ENCODE data around the gene GNG12. TPM values are rescaled to one million over a fixed set of nuclear protein-coding genes. Genes with fewer than 3 reads are reported as not detected.
A peak's percentile ranks its signal among the peaks of the same experiment; 100 is the strongest.

The GNG12 gene
- total and polyA plus RNA-seq, 7 donors = 41.9 to 116 (median 47.8) TPM

GRCh38 chr1:67722292-67722944 is 110.8 kb downstream of the GNG12 start:
- Histone ChIP-seq H3K4me1 (peaks cover 0 to 37% (median 25%) of the 10 kb centered on the region in 4 donors), H3K9me3 (no peaks in the 10 kb centered on the region), H3K27me3 (no peaks in the 10 kb centered on the region), H3K36me3 (no peaks in the 10 kb centered on the region), H3K4me3 (no peak overlapping the region), H3K27ac (peak overlapping the region in 2 of 4 donors; percentile 9 to 35)
- no peak for DNase-seq
- intact Hi-C loops (cut with DNase I) = no loop called here
- no peak for TF ChIP-seq EP300 (IDR thresholded peaks at IDR 0.05)
- TF ChIP-seq POLR2A (IDR thresholded peaks at IDR 0.05) = no peak
- TF ChIP-seq POLR2AphosphoS5 (IDR thresholded peaks at IDR 0.05) = no peak
- TF ChIP-seq CTCF (IDR thresholded peaks at IDR 0.05) = no peak
- WGBS, 2 donors = 82 to 86% methylated on average over 4 of the region's 4 CpGs

- Histone ChIP-seq H3K27ac (peak overlapping the region in 2 of 4 donors; percentile 9 to 35), H3K4me1 (peaks cover 0 to 41% (median 28%) of the 10 kb centered on the region in 4 donors), H3K27me3 (no peaks in the 10 kb centered on the region), H3K9me3 (no peaks in the 10 kb centered on the region), H3K36me3 (no peaks in the 10 kb centered on the region), H3K4me3 (no peak overlapping the region)
- 80 to 94% methylated on average over 2 of the region's 2 CpGs for WGBS, 2 donors
- TF ChIP-seq EP300 (IDR thresholded peaks at IDR 0.05) (no peak), POLR2AphosphoS5 (IDR thresholded peaks at IDR 0.05) (no peak), POLR2A (IDR thresholded peaks at IDR 0.05) (no peak), CTCF (IDR thresholded peaks at IDR 0.05) (no peak)
- intact Hi-C loops (cut with DNase I) = no loop called here
- DNase-seq = no peak
These were observed 111.5 kb downstream of the GNG12 start for GRCh38 chr1:67721650-67722291.

GRCh38 chr1:67721112-67721511 is 112.2 kb downstream of the GNG12 start:
- 96 to 98% methylated on average over 4 of the region's 4 CpGs for WGBS, 2 donors
- no peaks in the 10 kb centered on the region for H3K36me3 ChIP-seq
- H3K4me3 ChIP-seq = no peak overlapping the region
- peaks cover 0 to 44% (median 31%) of the 10 kb centered on the region in 4 donors for H3K4me1 ChIP-seq
- intact Hi-C loops (cut with DNase I) = no loop called here
- H3K9me3 ChIP-seq = no peaks in the 10 kb centered on the region
- no peak overlapping the region for H3K27ac ChIP-seq
- DNase-seq = no peak
- no peaks in the 10 kb centered on the region for H3K27me3 ChIP-seq
- TF ChIP-seq POLR2A (IDR thresholded peaks at IDR 0.05) = no peak
- no peak for TF ChIP-seq CTCF (IDR thresholded peaks at IDR 0.05)
- TF ChIP-seq EP300 (IDR thresholded peaks at IDR 0.05) = no peak
- TF ChIP-seq POLR2AphosphoS5 (IDR thresholded peaks at IDR 0.05) = no peak

GRCh38 chr1:67719329-67720196 is 113.7 kb downstream of the GNG12 start:
- no peaks in the 10 kb centered on the region for H3K9me3 ChIP-seq
- H3K27me3 ChIP-seq = no peaks in the 10 kb centered on the region
- WGBS, 2 donors = 80 to 88% methylated on average over 6 of the region's 6 CpGs
- DNase-seq = no peak
- no peaks in the 10 kb centered on the region for H3K36me3 ChIP-seq
- H3K4me1 ChIP-seq = peaks cover 0 to 37% (median 25%) of the 10 kb centered on the region in 4 donors
- no peak overlapping the region for H3K27ac ChIP-seq
- TF ChIP-seq POLR2A (IDR thresholded peaks at IDR 0.05) = no peak
- no peak for TF ChIP-seq EP300 (IDR thresholded peaks at IDR 0.05)
- H3K4me3 ChIP-seq = no peak overlapping the region
- intact Hi-C loops (cut with DNase I) = no loop called here

- DNase-seq = no peak
- Histone ChIP-seq H3K27me3 (no peaks in the 10 kb centered on the region), H3K27ac (no peak overlapping the region), H3K36me3 (no peaks in the 10 kb centered on the region), H3K4me1 (peaks cover 0 to 40% (median 32%) of the 10 kb centered on the region in 4 donors), H3K4me3 (no peak overlapping the region), H3K9me3 (no peaks in the 10 kb centered on the region)
- intact Hi-C loops (cut with DNase I) = no loop called here
- TF ChIP-seq POLR2AphosphoS5 (IDR thresholded peaks at IDR 0.05) (no peak), POLR2A (IDR thresholded peaks at IDR 0.05) (no peak), CTCF (IDR thresholded peaks at IDR 0.05) (no peak), EP300 (IDR thresholded peaks at IDR 0.05) (no peak)
- WGBS, 2 donors = 62 to 86% methylated on average over 4 of the region's 4 CpGs
These were observed 115.4 kb downstream of the GNG12 start for GRCh38 chr1:67717876-67718275.
